Glutamatergic neuron (in vitro differentiated cells): Measurements from ENCODE around the gene GNAT3. TPM values are rescaled to one million over a fixed set of nuclear protein-coding genes. Genes with fewer than 3 reads are reported as not detected.

Experiments used
- DNase-seq: peaks from one replicate; pipeline ENCODE4 v3.0.0; 2022
- H3K27ac Mint-ChIP-seq: one replicate; pipeline ENCODE4 v1.8.0; 2020; ENCODE audit warnings: mild to moderate bottlenecking, mixed read lengths, inconsistent platforms; ENCODE audit not compliant: unreplicated experiment
- H3K27me3 Mint-ChIP-seq: one replicate; pipeline ENCODE4 v1.8.0; 2020; ENCODE audit warnings: mild to moderate bottlenecking, moderate library complexity, mixed read lengths, inconsistent platforms; ENCODE audit not compliant: unreplicated experiment
- H3K36me3 Mint-ChIP-seq: one replicate; pipeline ENCODE4 v1.8.0; 2020; ENCODE audit warnings: mild to moderate bottlenecking, mixed read lengths, inconsistent platforms; ENCODE audit not compliant: unreplicated experiment
- H3K4me1 Mint-ChIP-seq: one replicate; pipeline ENCODE4 v1.8.0; 2020; ENCODE audit warnings: mild to moderate bottlenecking, low read depth, mixed read lengths, inconsistent platforms; ENCODE audit not compliant: unreplicated experiment
- H3K4me3 Mint-ChIP-seq: one replicate; pipeline ENCODE4 v1.8.0; 2020; ENCODE audit warnings: mild to moderate bottlenecking, mixed read lengths, inconsistent platforms; ENCODE audit not compliant: unreplicated experiment
- H3K9me3 Mint-ChIP-seq: one replicate; pipeline ENCODE4 v1.8.0; 2020; ENCODE audit warnings: mild to moderate bottlenecking, moderate library complexity, mixed read lengths, inconsistent platforms; ENCODE audit not compliant: unreplicated experiment
- CTCF ChIP-seq: fragments of 200-600 bp; sonication (generic); IDR thresholded peaks from one replicate; pipeline ENCODE4 v1.5.0; 2021; ENCODE audit not compliant: partially characterized antibody, unreplicated experiment
- total RNA-seq: library from RNA; stranded (reverse); fragmentation: NEBNext Ultra II Directional; extraction: Animal tissue kit (Norgen Biotek cat#: 25700); gene quantifications from one replicate; pipeline ENCODE4 v1.2.1, GENCODE V29; 2021; ENCODE audit not compliant: unreplicated experiment

Gene GNAT3
- total RNA-seq, 1 donor from 2014 or later, result 2.0 TPM

- H3K4me1 Mint-ChIP-seq, result peaks cover 20% of the 10 kb centered on the region
- no peaks in the 10 kb centered on the region for H3K36me3 Mint-ChIP-seq
- TF ChIP-seq CTCF, result no peak
- H3K27ac Mint-ChIP-seq, result no peak overlapping the region
- peaks cover 4% of the 10 kb centered on the region for H3K27me3 Mint-ChIP-seq
- no peak overlapping the region for H3K4me3 Mint-ChIP-seq
- peaks cover 5% of the 10 kb centered on the region for H3K9me3 Mint-ChIP-seq
- no peak for DNase-seq
Measured at GRCh38 chr7:80412842-80413241, 99.0 kb downstream of the GNAT3 start.

- peaks cover 6% of the 10 kb centered on the region for H3K27me3 Mint-ChIP-seq
- TF ChIP-seq CTCF, result no peak
- peaks cover 5% of the 10 kb centered on the region for H3K9me3 Mint-ChIP-seq
- peaks cover 11% of the 10 kb centered on the region for H3K4me1 Mint-ChIP-seq
- no peaks in the 10 kb centered on the region for H3K36me3 Mint-ChIP-seq
- no peak overlapping the region for H3K4me3 Mint-ChIP-seq
- no peak overlapping the region for H3K27ac Mint-ChIP-seq
- no peak for DNase-seq
Measured at GRCh38 chr7:80411621-80412020, 100.2 kb downstream of the GNAT3 start.

GRCh38 chr7:80410081-80410480 is 101.8 kb downstream of the GNAT3 start:
- H3K36me3 Mint-ChIP-seq, result no peaks in the 10 kb centered on the region
- peaks cover 6% of the 10 kb centered on the region for H3K27me3 Mint-ChIP-seq
- no peak for TF ChIP-seq CTCF
- peaks cover 5% of the 10 kb centered on the region for H3K9me3 Mint-ChIP-seq
- peaks cover 11% of the 10 kb centered on the region for H3K4me1 Mint-ChIP-seq
- H3K27ac Mint-ChIP-seq, result no peak overlapping the region
- DNase-seq, result no peak
- no peak overlapping the region for H3K4me3 Mint-ChIP-seq

Other genes starting within 250 kb of the GNAT3 start
- gene CD36, start 126.6 kb upstream of the GNAT3 start, total RNA-seq, result 1.7 TPM